ENCODE data around the gene JAKMIP1.

Gene JAKMIP1

GRCh38 chr4:6058531-6059374 lies 141.6 kb downstream of the JAKMIP1 start:
- no peak for DNase-seq

GRCh38 chr4:6056976-6057766 lies 143.2 kb downstream of the JAKMIP1 start:
- no peak for DNase-seq

GRCh38 chr4:6055436-6055835 lies 144.9 kb downstream of the JAKMIP1 start:
- DNase-seq = no peak

- no peak for DNase-seq
These were observed 145.3 kb downstream of the JAKMIP1 start for GRCh38 chr4:6055030-6055429.

- DNase-seq = no peak
These were observed 146.0 kb downstream of the JAKMIP1 start for GRCh38 chr4:6054162-6054922.

GRCh38 chr4:6052679-6053078 lies 147.7 kb downstream of the JAKMIP1 start:
- no peak for DNase-seq

- no peak for DNase-seq
These were observed 149.8 kb downstream of the JAKMIP1 start for GRCh38 chr4:6050551-6050950.

- no peak for DNase-seq
These were observed 150.4 kb downstream of the JAKMIP1 start for GRCh38 chr4:6049985-6050384.

GRCh38 chr4:6049278-6049677 lies 151.1 kb downstream of the JAKMIP1 start:
- no peak for DNase-seq

GRCh38 chr4:6048537-6048936 lies 151.8 kb downstream of the JAKMIP1 start:
- DNase-seq = no peak

- DNase-seq = no peak
These were observed 153.1 kb downstream of the JAKMIP1 start for GRCh38 chr4:6047130-6047673.

- DNase-seq = no peak
These were observed 153.7 kb downstream of the JAKMIP1 start for GRCh38 chr4:6046526-6047129.

- no peak for DNase-seq
These were observed 155.5 kb downstream of the JAKMIP1 start for GRCh38 chr4:6044805-6045204.

GRCh38 chr4:6044276-6044675 lies 156.1 kb downstream of the JAKMIP1 start:
- DNase-seq = no peak

- no peak for DNase-seq
These were observed 156.5 kb downstream of the JAKMIP1 start for GRCh38 chr4:6043843-6044242.

GRCh38 chr4:6043188-6043587 lies 157.2 kb downstream of the JAKMIP1 start:
- no peak for DNase-seq

GRCh38 chr4:6042293-6043063 lies 157.9 kb downstream of the JAKMIP1 start:
- DNase-seq = no peak

GRCh38 chr4:6041800-6042199 lies 158.5 kb downstream of the JAKMIP1 start:
- DNase-seq = no peak

- no peak for DNase-seq
These were observed 161.6 kb downstream of the JAKMIP1 start for GRCh38 chr4:6038711-6039110.

- DNase-seq = no peak
These were observed 164.6 kb downstream of the JAKMIP1 start for GRCh38 chr4:6035786-6036185.

- DNase-seq = no peak
These were observed 167.0 kb downstream of the JAKMIP1 start for GRCh38 chr4:6033381-6033780.
